ENCODE data around the gene PCDHB5. TPM values are rescaled to one million over a fixed set of nuclear protein-coding genes. Genes with fewer than 3 reads are reported as not detected.
"Not testable (repeated sequence)": the region's sequence is repeated elsewhere in the genome, so short reads cannot be mapped to it uniquely, and the experiment has no call there.

Gene PCDHB5
- total RNA-seq (3.1 TPM), polyA plus RNA-seq (ENCODE audit: insufficient read depth in 1 of 8, insufficient read length in 8 of 8, low replicate concordance in 1 of 8) (1 to 10 TPM; 2.7 to 4.6 (median 3.7) TPM)
- long read RNA-seq, donor 1, partial matches to known transcripts, result 0 of 2 reads
- long read RNA-seq, donor 1, other reads (novel, unspliced or antisense), result 0 of 2 reads
- long read RNA-seq, donor 2, result 0 reads
- long read RNA-seq, donor 3, partial matches to known transcripts, result 0 of 4 reads
- long read RNA-seq, donor 3, other reads (novel, unspliced or antisense), result 0 of 4 reads
- long read RNA-seq, donor 4, partial matches to known transcripts, result 0 of 2 reads
- long read RNA-seq, donor 4, other reads (novel, unspliced or antisense), result 0 of 2 reads
- long read RNA-seq, donor 5, transcript PCDHB5-201 (1 exons, 3,408 nt), result major isoform, 10 of 10 reads
- long read RNA-seq, donor 5, partial matches to known transcripts, result 0 of 10 reads
- long read RNA-seq, donor 5, other reads (novel, unspliced or antisense), result 0 of 10 reads
- long read RNA-seq, donor 6, transcript PCDHB5-201 (1 exons, 3,408 nt), result major isoform, 7 of 7 reads
- long read RNA-seq, donor 6, partial matches to known transcripts, result 0 of 7 reads
- long read RNA-seq, donor 6, other reads (novel, unspliced or antisense), result 0 of 7 reads
- long read RNA-seq, donor 7, partial matches to known transcripts, result 0 of 3 reads
- long read RNA-seq, donor 7, other reads (novel, unspliced or antisense), result 0 of 3 reads
- long read RNA-seq, donor 8, partial matches to known transcripts, result 0 of 2 reads
- long read RNA-seq, donor 8, other reads (novel, unspliced or antisense), result 0 of 2 reads
- long read RNA-seq, donor 9, partial matches to known transcripts, result 0 of 1 reads
- long read RNA-seq, donor 9, other reads (novel, unspliced or antisense), result 0 of 1 reads
- long read RNA-seq, donor 10, transcript PCDHB5-201 (1 exons, 3,408 nt), result major isoform, 8 of 8 reads
- long read RNA-seq, donor 10, partial matches to known transcripts, result 0 of 8 reads
- long read RNA-seq, donor 10, other reads (novel, unspliced or antisense), result 0 of 8 reads
- long read RNA-seq, donor 11, partial matches to known transcripts, result 0 of 2 reads
- long read RNA-seq, donor 11, other reads (novel, unspliced or antisense), result 0 of 2 reads

DNA sequence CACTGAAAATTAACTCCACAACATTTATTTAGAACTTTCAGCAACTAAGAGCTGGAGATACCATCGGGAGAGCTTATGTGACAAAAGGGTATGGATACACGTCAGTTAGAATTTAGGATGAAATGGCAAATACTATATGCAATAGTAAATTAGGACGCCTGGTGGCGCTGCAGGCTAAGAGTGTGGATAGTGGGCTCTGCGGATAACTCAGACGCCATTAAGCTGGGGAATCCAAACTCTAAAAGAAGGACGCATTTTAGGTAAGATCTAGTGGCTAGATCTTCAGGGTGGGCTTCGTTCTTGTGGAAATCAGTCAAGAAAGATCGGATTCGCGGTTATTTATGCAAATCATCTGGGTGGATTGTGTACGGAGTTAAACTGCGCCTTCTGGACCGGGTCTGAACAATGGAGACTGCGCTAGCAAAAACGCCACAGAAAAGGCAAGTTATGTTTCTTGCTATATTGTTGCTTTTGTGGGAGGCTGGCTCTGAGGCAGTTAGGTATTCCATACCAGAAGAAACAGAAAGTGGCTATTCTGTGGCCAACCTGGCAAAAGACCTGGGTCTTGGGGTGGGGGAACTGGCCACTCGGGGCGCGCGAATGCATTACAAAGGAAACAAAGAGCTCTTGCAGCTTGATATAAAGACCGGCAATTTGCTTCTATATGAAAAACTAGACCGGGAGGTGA, at the start of gene PCDHB5:
TSS of gene PCDHB5 (plus strand) at position 177 of the 688 bp plus-strand sequence. CDS start at position 406, 229 bp downstream.
- Histone ChIP-seq H3K36me3 (ENCODE audit: control insufficient read depth, insufficient read depth, low read length) (no peaks in the 10 kb centered on the region), H3K27ac (ENCODE audit: low read length) (no peak within 1 kb of the TSS), H3K27me3 (ENCODE audit: control insufficient read depth, insufficient read depth, low read length) (peaks cover 6% of the 10 kb centered on the region), H3K4me1 (ENCODE audit: control insufficient read depth, insufficient read depth, low read length) (no peaks in the 10 kb centered on the region), H3K4me3 (ENCODE audit: low read length) (peak within 1 kb of the TSS; percentile 29), H3K9me3 (replicated peaks; ENCODE audit: control insufficient read depth, low read depth, low read length) (peaks cover 36% of the 10 kb centered on the region)
- peak; percentile 10 for DNase-seq
- 14% methylated on average over 21 of the region's 22 CpGs for WGBS (ENCODE audit: insufficient coverage)

DNA sequence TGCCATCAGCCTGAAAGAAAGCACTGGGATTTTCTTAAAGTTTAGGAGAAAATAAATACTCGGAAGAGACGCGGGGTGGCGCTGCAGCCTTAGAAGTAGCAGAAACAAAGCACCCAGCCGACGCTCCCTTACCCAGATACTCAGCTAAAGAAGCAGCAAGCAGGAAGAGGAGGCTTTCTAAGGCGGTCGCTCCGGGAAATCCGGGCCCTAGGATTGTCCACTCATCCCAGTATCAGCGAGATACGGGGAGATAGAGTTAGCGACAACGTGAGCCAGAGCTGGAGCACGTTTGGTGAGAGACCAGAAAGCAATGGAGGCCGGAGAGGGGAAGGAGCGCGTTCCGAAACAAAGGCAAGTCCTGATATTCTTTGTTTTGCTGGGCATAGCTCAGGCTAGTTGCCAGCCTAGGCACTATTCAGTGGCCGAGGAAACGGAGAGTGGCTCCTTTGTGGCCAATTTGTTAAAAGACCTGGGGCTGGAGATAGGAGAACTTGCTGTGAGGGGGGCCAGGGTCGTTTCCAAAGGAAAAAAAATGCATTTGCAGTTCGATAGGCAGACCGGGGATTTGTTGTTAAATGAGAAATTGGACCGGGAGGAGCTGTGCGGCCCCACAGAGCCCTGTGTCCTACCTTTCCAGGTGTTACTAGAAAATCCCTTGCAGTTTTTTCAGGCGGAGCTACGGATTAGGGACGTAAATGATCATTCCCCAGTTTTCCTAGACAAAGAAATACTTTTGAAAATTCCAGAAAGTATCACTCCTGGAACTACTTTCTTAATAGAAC, 40.3 kb upstream of the PCDHB5 start, which contains the start of gene PCDHB2:
TSS of gene PCDHB2 (plus strand) at position 135 of the 782 bp plus-strand sequence. CDS start at position 311, 176 bp downstream.
- peak within 1 kb of the TSS; percentile 24 for H3K4me3 ChIP-seq (ENCODE audit: low read length)
- peaks cover 10% of the 10 kb centered on the region for H3K27me3 ChIP-seq (ENCODE audit: control insufficient read depth, insufficient read depth, low read length)
- H3K4me1 ChIP-seq (ENCODE audit: control insufficient read depth, insufficient read depth, low read length), result no peaks in the 10 kb centered on the region
- 17% methylated on average over 22 of the region's 29 CpGs for WGBS (ENCODE audit: insufficient coverage)
- H3K27ac ChIP-seq (ENCODE audit: low read length), result no peak within 1 kb of the TSS
- DNase-seq, result peak; percentile 34
- peaks cover 7% of the 10 kb centered on the region for H3K9me3 ChIP-seq (replicated peaks; ENCODE audit: control insufficient read depth, low read depth, low read length)
- no peaks in the 10 kb centered on the region for H3K36me3 ChIP-seq (ENCODE audit: control insufficient read depth, insufficient read depth, low read length)

DNA sequence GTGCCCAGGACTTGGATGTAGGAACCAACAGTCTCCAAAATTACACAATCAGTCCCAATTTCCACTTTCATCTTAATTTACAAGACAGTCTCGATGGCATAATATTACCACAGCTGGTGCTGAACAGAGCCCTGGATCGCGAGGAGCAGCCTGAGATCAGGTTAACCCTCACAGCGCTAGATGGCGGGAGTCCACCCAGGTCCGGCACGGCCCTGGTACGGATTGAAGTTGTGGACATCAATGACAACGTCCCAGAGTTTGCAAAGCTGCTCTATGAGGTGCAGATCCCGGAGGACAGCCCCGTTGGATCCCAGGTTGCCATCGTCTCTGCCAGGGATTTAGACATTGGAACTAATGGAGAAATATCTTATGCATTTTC, 39.8 kb upstream of the PCDHB5 start:
- no peak for DNase-seq
- H3K36me3 ChIP-seq (ENCODE audit: control insufficient read depth, insufficient read depth, low read length), result no peaks in the 10 kb centered on the region
- no peaks in the 10 kb centered on the region for H3K4me1 ChIP-seq (ENCODE audit: control insufficient read depth, insufficient read depth, low read length)
- H3K27me3 ChIP-seq (ENCODE audit: control insufficient read depth, insufficient read depth, low read length), result peaks cover 10% of the 10 kb centered on the region
- WGBS (ENCODE audit: insufficient coverage), result 29% methylated on average over 9 of the region's 12 CpGs
- H3K4me3 ChIP-seq (ENCODE audit: low read length), result peak overlapping the region; percentile 24
- H3K27ac ChIP-seq (ENCODE audit: low read length), result no peak overlapping the region
- H3K9me3 ChIP-seq (replicated peaks; ENCODE audit: control insufficient read depth, low read depth, low read length), result peaks cover 8% of the 10 kb centered on the region

DNA sequence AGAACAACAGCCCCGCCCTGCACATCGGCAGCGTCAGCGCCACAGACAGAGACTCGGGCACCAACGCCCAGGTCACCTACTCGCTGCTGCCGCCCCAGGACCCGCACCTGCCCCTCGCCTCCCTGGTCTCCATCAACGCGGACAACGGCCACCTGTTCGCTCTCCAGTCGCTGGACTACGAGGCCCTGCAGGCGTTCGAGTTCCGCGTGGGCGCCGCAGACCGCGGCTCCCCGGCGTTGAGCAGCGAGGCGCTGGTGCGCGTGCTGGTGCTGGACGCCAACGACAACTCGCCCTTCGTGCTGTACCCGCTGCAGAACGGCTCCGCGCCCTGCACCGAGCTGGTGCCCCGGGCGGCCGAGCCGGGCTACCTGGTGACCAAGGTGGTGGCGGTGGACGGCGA, 38.8 kb upstream of the PCDHB5 start:
- not testable (repeated sequence) for DNase-seq; H3K4me3 ChIP-seq (ENCODE audit: low read length); H3K36me3 ChIP-seq (ENCODE audit: control insufficient read depth, insufficient read depth, low read length); H3K4me1 ChIP-seq (ENCODE audit: control insufficient read depth, insufficient read depth, low read length); H3K27ac ChIP-seq (ENCODE audit: low read length)
- 42% methylated on average over 7 of the region's 46 CpGs for WGBS (ENCODE audit: insufficient coverage)
- Histone ChIP-seq H3K9me3 (replicated peaks; ENCODE audit: control insufficient read depth, low read depth, low read length) (peaks cover 13% of the 10 kb centered on the region), H3K27me3 (ENCODE audit: control insufficient read depth, insufficient read depth, low read length) (peaks cover 13% of the 10 kb centered on the region)

DNA sequence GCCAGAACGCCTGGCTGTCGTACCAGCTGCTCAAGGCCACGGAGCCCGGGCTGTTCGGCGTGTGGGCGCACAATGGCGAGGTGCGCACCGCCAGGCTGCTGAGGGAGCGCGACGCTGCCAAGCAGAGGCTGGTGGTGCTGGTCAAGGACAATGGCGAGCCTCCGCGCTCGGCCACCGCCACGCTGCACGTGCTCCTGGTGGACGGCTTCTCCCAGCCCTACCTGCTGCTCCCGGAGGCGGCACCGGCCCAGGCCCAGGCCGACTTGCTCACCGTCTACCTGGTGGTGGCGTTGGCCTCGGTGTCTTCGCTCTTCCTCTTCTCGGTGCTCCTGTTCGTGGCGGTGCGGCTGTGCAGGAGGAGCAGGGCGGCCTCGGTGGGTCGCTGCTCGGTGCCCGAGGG, 38.4 kb upstream of the PCDHB5 start:
- WGBS (ENCODE audit: insufficient coverage), result 30% methylated on average over 22 of the region's 38 CpGs
- Histone ChIP-seq H3K9me3 (replicated peaks; ENCODE audit: control insufficient read depth, low read depth, low read length) (peaks cover 15% of the 10 kb centered on the region), H3K27me3 (ENCODE audit: control insufficient read depth, insufficient read depth, low read length) (peaks cover 15% of the 10 kb centered on the region)
- H3K4me3 ChIP-seq (ENCODE audit: low read length); H3K27ac ChIP-seq (ENCODE audit: low read length); DNase-seq; H3K4me1 ChIP-seq (ENCODE audit: control insufficient read depth, insufficient read depth, low read length); H3K36me3 ChIP-seq (ENCODE audit: control insufficient read depth, insufficient read depth, low read length): not testable (repeated sequence)

DNA sequence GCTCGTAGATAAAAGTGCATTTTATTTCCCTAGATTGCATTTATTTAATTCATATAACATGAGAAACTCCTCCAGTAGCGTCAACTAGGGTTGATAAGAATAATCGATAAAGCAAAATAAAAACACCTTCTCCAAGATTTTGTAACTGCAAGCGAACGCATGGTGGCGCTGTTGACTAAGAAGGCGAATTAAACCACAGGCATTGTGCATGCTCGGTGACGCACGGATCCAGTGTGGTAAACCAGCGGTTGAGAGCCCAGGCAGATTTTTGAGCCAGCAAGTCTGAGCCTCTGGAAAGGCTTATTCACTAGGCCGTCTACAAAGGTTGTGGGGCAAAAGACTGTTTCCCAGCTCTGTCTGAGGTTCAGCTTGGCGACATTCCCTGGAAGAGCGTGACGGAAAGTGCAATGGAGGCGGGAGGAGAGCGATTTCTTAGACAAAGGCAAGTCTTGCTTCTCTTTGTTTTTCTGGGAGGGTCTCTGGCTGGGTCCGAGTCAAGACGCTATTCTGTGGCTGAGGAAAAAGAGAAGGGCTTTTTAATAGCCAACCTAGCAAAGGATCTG, 34.7 kb upstream of the PCDHB5 start, which contains the start of gene PCDHB3:
TSS of gene PCDHB3 (plus strand) at position 231 of the 563 bp plus-strand sequence. CDS start at position 408, 177 bp downstream.
- H3K27me3 ChIP-seq (ENCODE audit: control insufficient read depth, insufficient read depth, low read length), result peaks cover 6% of the 10 kb centered on the region
- DNase-seq, result peak; percentile 41
- peaks cover 13% of the 10 kb centered on the region for H3K9me3 ChIP-seq (replicated peaks; ENCODE audit: control insufficient read depth, low read depth, low read length)
- H3K27ac ChIP-seq (ENCODE audit: low read length), result no peak within 1 kb of the TSS
- peak within 1 kb of the TSS; percentile 18 for H3K4me3 ChIP-seq (ENCODE audit: low read length)
- H3K36me3 ChIP-seq (ENCODE audit: control insufficient read depth, insufficient read depth, low read length), result no peaks in the 10 kb centered on the region
- WGBS (ENCODE audit: insufficient coverage), result 6% methylated on average over 10 of the region's 19 CpGs
- H3K4me1 ChIP-seq (ENCODE audit: control insufficient read depth, insufficient read depth, low read length), result no peaks in the 10 kb centered on the region

DNA sequence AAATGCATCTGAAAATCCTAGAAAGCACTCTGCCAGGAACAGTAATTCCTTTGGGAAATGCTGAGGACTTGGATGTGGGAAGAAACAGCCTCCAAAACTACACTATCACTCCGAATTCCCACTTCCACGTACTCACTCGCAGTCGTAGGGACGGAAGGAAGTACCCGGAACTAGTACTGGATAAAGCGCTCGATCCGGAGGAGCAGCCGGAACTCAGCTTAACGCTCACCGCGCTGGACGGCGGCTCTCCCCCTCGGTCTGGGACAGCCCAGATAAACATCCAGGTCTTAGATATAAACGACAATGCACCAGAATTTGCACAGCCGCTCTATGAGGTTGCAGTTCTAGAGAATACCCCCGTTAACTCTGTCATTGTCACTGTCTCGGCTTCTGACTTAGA, 33.9 kb upstream of the PCDHB5 start:
- 35% methylated on average over 20 of the region's 20 CpGs for WGBS (ENCODE audit: insufficient coverage)
- Histone ChIP-seq H3K27me3 (ENCODE audit: control insufficient read depth, insufficient read depth, low read length) (peaks cover 5% of the 10 kb centered on the region), H3K36me3 (ENCODE audit: control insufficient read depth, insufficient read depth, low read length) (no peaks in the 10 kb centered on the region), H3K9me3 (replicated peaks; ENCODE audit: control insufficient read depth, low read depth, low read length) (peaks cover 9% of the 10 kb centered on the region), H3K4me1 (ENCODE audit: control insufficient read depth, insufficient read depth, low read length) (no peaks in the 10 kb centered on the region), H3K4me3 (ENCODE audit: low read length) (peak overlapping the region; percentile 18), H3K27ac (ENCODE audit: low read length) (no peak overlapping the region)
- DNase-seq, result peak; percentile 1

DNA sequence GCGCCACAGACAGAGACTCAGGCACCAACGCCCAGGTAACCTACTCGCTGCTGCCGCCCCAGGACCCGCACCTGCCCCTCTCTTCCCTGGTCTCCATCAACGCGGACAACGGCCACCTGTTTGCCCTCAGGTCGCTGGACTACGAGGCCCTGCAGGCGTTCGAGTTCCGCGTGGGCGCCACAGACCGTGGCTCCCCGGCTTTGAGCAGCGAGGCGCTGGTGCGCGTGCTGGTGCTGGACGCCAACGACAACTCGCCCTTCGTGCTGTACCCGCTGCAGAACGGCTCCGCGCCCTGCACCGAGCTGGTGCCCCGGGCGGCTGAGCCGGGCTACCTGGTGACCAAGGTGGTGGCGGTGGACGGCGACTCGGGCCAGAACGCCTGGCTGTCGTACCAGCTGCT, 32.9 kb upstream of the PCDHB5 start:
- H3K9me3 ChIP-seq (replicated peaks; ENCODE audit: control insufficient read depth, low read depth, low read length); H3K4me3 ChIP-seq (ENCODE audit: low read length); H3K27ac ChIP-seq (ENCODE audit: low read length); DNase-seq; H3K27me3 ChIP-seq (ENCODE audit: control insufficient read depth, insufficient read depth, low read length); H3K4me1 ChIP-seq (ENCODE audit: control insufficient read depth, insufficient read depth, low read length); H3K36me3 ChIP-seq (ENCODE audit: control insufficient read depth, insufficient read depth, low read length): not testable (repeated sequence)
- WGBS (ENCODE audit: insufficient coverage), result 35% methylated on average over 17 of the region's 39 CpGs

DNA sequence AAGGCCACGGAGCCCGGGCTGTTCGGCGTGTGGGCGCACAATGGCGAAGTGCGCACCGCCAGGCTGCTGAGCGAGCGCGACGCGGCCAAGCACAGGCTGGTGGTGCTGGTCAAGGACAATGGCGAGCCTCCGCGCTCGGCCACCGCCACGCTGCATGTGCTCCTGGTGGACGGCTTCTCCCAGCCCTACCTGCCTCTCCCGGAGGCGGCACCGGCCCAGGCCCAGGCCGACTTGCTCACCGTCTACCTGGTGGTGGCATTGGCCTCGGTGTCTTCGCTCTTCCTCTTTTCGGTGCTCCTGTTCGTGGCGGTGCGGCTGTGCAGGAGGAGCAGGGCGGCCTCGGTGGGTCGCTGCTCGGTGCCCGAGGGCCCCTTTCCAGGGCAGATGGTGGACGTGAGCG, 32.5 kb upstream of the PCDHB5 start:
- H3K9me3 ChIP-seq (replicated peaks; ENCODE audit: control insufficient read depth, low read depth, low read length); H3K27me3 ChIP-seq (ENCODE audit: control insufficient read depth, insufficient read depth, low read length); DNase-seq; H3K4me1 ChIP-seq (ENCODE audit: control insufficient read depth, insufficient read depth, low read length); H3K4me3 ChIP-seq (ENCODE audit: low read length); H3K36me3 ChIP-seq (ENCODE audit: control insufficient read depth, insufficient read depth, low read length); H3K27ac ChIP-seq (ENCODE audit: low read length): not testable (repeated sequence)
- WGBS (ENCODE audit: insufficient coverage), result 17% methylated on average over 10 of the region's 38 CpGs
